Smooth muscle cell (in vitro differentiated cells): ENCODE data around the gene MORC1. TPM values are rescaled to one million over a fixed set of nuclear protein-coding genes. Genes with fewer than 3 reads are reported as not detected.

ENCODE experiments used
- DNase-seq: peaks from one replicate; lab custom pipeline; 2025; ENCODE audit not compliant: unreplicated experiment; lab: John Stamatoyannopoulos, UW
- H2AFZ ChIP-seq: fragments of 200-600 bp; sonication (generic); 2 replicates; pipeline ENCODE4 v1.6.0; 2016; ENCODE audit warnings: antibody characterized with exemption, low read depth, mild to moderate bottlenecking
- H3F3A ChIP-seq: fragments of 200-600 bp; sonication (generic); 2 replicates; pipeline ENCODE4 v1.6.0; 2017; ENCODE audit warnings: antibody characterized with exemption, low read depth
- H3K27ac ChIP-seq: fragments of 200-600 bp; sonication (generic); 2 replicates; pipeline ENCODE4 v1.5.1; 2016; ENCODE audit warnings: low read depth, mild to moderate bottlenecking
- H3K27me3 ChIP-seq: fragments of 200-600 bp; sonication (generic); 2 replicates; pipeline ENCODE4 v1.6.1; 2016; ENCODE audit warnings: low read depth, mild to moderate bottlenecking
- H3K36me3 ChIP-seq: fragments of 200-600 bp; sonication (generic); 2 replicates; pipeline ENCODE4 v1.5.1; 2016; ENCODE audit warnings: low read depth
- H3K4me1 ChIP-seq: fragments of 200-600 bp; sonication (generic); 2 replicates; pipeline ENCODE4 v1.5.1; 2016; ENCODE audit warnings: low read depth
- H3K4me2 ChIP-seq: fragments of 200-600 bp; sonication (generic); 2 replicates; pipeline ENCODE4 v1.6.0; 2016; ENCODE audit warnings: mild to moderate bottlenecking
- H3K4me3 ChIP-seq: fragments of 200-600 bp; sonication (generic); 2 replicates; pipeline ENCODE4 v1.5.1; 2016; ENCODE audit warnings: mild to moderate bottlenecking
- H3K79me2 ChIP-seq: fragments of 200-600 bp; sonication (generic); 2 replicates; pipeline ENCODE4 v1.6.0; 2016; ENCODE audit warnings: low read depth, mild to moderate bottlenecking
- H3K9ac ChIP-seq: fragments of 200-600 bp; sonication (generic); 2 replicates; pipeline ENCODE4 v1.6.0; 2016; ENCODE audit warnings: low read depth
- H3K9me3 ChIP-seq: fragments of 200-600 bp; sonication (generic); replicated peaks from 2 replicates; pipeline ENCODE4 v1.5.1; 2016; ENCODE audit warnings: low read depth
- H4K20me1 ChIP-seq: fragments of 200-600 bp; sonication (generic); 2 replicates; pipeline ENCODE4 v1.6.0; 2016; ENCODE audit warnings: low read depth
- CTCF ChIP-seq: fragments of 200-600 bp; sonication (generic); IDR thresholded peaks from 2 replicates; pipeline ENCODE4 v1.5.1; 2017; ENCODE audit warnings: borderline replicate concordance, mild to moderate bottlenecking, antibody characterized with exemption; ENCODE audit not compliant: insufficient read depth, poor library complexity, severe bottlenecking
- WGBS: methylation state at CpG from one replicate; pipeline ENCODE4 v1.1.7; 2016; ENCODE audit warnings: low lambda C conversion rate; 5-methylcytosine and 5-hydroxymethylcytosine counted together
- polyA plus RNA-seq: library from polyadenylated mRNA; unstranded; fragments of >200 nt; fragmentation: Nextera tagmentation; extraction: Ambion mirVana; gene quantifications from 2 replicates; pipeline ENCODE4 v1.2.1, GENCODE V29; 2016
- total RNA-seq: library from RNA; depleted of rRNA; stranded (reverse); fragments of >200 nt; gene quantifications from 2 replicates; pipeline ENCODE4 v1.2.3, GENCODE V29; 2014

MORC1 gene
- total and polyA plus RNA-seq, 2 experiments from 2014 or later: not detected

- Histone ChIP-seq H3K27ac (no peak overlapping the region), H3K4me2 (no peak overlapping the region), H3K36me3 (no peaks in the 10 kb centered on the region), H3K4me3 (no peak overlapping the region), H4K20me1 (no peaks in the 10 kb centered on the region), H2AFZ (no peak overlapping the region), H3F3A (no peaks in the 10 kb centered on the region), H3K9ac (no peak overlapping the region), H3K9me3 (no peaks in the 10 kb centered on the region), H3K4me1 (no peaks in the 10 kb centered on the region), H3K79me2 (no peaks in the 10 kb centered on the region), H3K27me3 (no peaks in the 10 kb centered on the region)
- WGBS: 57% methylated on average over 5 of the region's 5 CpGs
- TF ChIP-seq CTCF: peak; percentile 20
- no peak for DNase-seq
These were observed 19.8 kb downstream of the MORC1 start for GRCh38 chr3:109098079-109098644.

GRCh38 chr3:109095166-109095565 lies 22.8 kb downstream of the MORC1 start:
- Histone ChIP-seq H3K4me2 (no peak overlapping the region), H3K4me1 (no peaks in the 10 kb centered on the region), H3K36me3 (no peaks in the 10 kb centered on the region), H3F3A (no peaks in the 10 kb centered on the region), H3K27me3 (no peaks in the 10 kb centered on the region), H3K79me2 (no peaks in the 10 kb centered on the region), H3K27ac (no peak overlapping the region), H3K9ac (no peak overlapping the region), H4K20me1 (no peaks in the 10 kb centered on the region), H3K9me3 (no peaks in the 10 kb centered on the region), H2AFZ (no peak overlapping the region), H3K4me3 (no peak overlapping the region)
- DNase-seq: no peak
- TF ChIP-seq CTCF: no peak
- 79% methylated on average over 1 of the region's 1 CpG for WGBS

GRCh38 chr3:109093561-109093960 lies 24.4 kb downstream of the MORC1 start:
- Histone ChIP-seq H3K4me3 (no peak overlapping the region), H3K36me3 (no peaks in the 10 kb centered on the region), H4K20me1 (no peaks in the 10 kb centered on the region), H3F3A (no peaks in the 10 kb centered on the region), H3K4me2 (no peak overlapping the region), H3K9ac (no peak overlapping the region), H3K27me3 (no peaks in the 10 kb centered on the region), H3K79me2 (no peaks in the 10 kb centered on the region), H3K4me1 (no peaks in the 10 kb centered on the region), H3K9me3 (no peaks in the 10 kb centered on the region), H2AFZ (no peak overlapping the region), H3K27ac (no peak overlapping the region)
- DNase-seq: no peak
- no peak for TF ChIP-seq CTCF

DNA sequence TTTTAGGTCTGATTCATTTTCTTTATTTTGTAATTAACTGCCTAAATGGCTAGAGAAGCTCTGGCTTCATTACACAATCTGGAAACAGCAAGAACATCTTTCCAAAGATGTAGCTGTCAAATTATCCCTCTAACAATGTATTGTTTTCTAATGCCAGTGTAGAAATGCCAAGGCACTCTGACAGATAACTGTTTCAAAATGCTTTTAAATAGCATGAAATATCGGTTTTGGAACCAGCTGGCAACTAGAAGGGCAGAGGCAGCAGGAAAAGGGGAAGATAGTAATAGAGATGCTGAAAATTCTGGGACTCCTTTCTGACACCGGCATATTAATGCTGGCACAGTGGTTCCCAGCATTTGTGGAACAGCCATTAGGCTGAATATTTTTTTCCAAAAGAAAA lies 26.1 kb downstream of the MORC1 start:
- WGBS: 42% methylated on average over 2 of the region's 2 CpGs
- no peak overlapping the region for H3K27ac ChIP-seq
- TF ChIP-seq CTCF: no peak
- no peaks in the 10 kb centered on the region for H3K9me3 ChIP-seq
- H4K20me1 ChIP-seq: no peaks in the 10 kb centered on the region
- H3K36me3 ChIP-seq: no peaks in the 10 kb centered on the region
- H3K27me3 ChIP-seq: peaks cover 1% of the 10 kb centered on the region
- H3K4me1 ChIP-seq: no peaks in the 10 kb centered on the region
- H3K9ac ChIP-seq: no peak overlapping the region
- no peaks in the 10 kb centered on the region for H3K79me2 ChIP-seq
- H3K4me3 ChIP-seq: no peak overlapping the region
- no peaks in the 10 kb centered on the region for H3F3A ChIP-seq
- no peak overlapping the region for H2AFZ ChIP-seq
- H3K4me2 ChIP-seq: no peak overlapping the region
- no peak for DNase-seq
